GM19452 (cell line): ENCODE data around the gene MEIOB.
"Not testable (repeated sequence)": the region's sequence is repeated elsewhere in the genome, so short reads cannot be mapped to it uniquely, and the experiment has no call there.

Source experiments
- ATAC-seq: cut with Tn5 transposase; IDR thresholded peaks from one replicate; pipeline ENCODE4 v1.9.1; 2021; ENCODE audit not compliant: unreplicated experiment

Gene MEIOB

GRCh38 chr16:1878256-1878655 lies 6.3 kb upstream of the MEIOB start:
- ATAC-seq: no peak

GRCh38 chr16:1877804-1878203 lies 5.8 kb upstream of the MEIOB start:
- ATAC-seq: no peak

GRCh38 chr16:1877089-1877488 lies 5.1 kb upstream of the MEIOB start:
- ATAC-seq: no peak

- no peak for ATAC-seq
Observed at GRCh38 chr16:1876468-1876867, 4.5 kb upstream of the MEIOB start.

- ATAC-seq: not testable (repeated sequence)
Observed at GRCh38 chr16:1876066-1876465, 4.1 kb upstream of the MEIOB start.

- ATAC-seq: no peak
Observed at GRCh38 chr16:1874854-1875253, 2.9 kb upstream of the MEIOB start.

- ATAC-seq: no peak
Observed at GRCh38 chr16:1870365-1871082, 1.4 kb downstream of the MEIOB start.

- no peak for ATAC-seq
Observed at GRCh38 chr16:1865902-1866690, 5.9 kb downstream of the MEIOB start.

- ATAC-seq: no peak
Observed at GRCh38 chr16:1863681-1864460, 8.1 kb downstream of the MEIOB start.

GRCh38 chr16:1862394-1862793 lies 9.6 kb downstream of the MEIOB start:
- no peak for ATAC-seq

GRCh38 chr16:1861730-1862129 lies 10.2 kb downstream of the MEIOB start:
- no peak for ATAC-seq

- no peak for ATAC-seq
Observed at GRCh38 chr16:1859650-1860049, 12.3 kb downstream of the MEIOB start.

- no peak for ATAC-seq
Observed at GRCh38 chr16:1858189-1858865, 13.6 kb downstream of the MEIOB start.

GRCh38 chr16:1857433-1858097 lies 14.4 kb downstream of the MEIOB start:
- no peak for ATAC-seq

GRCh38 chr16:1851793-1852192 lies 20.2 kb downstream of the MEIOB start:
- ATAC-seq: no peak

GRCh38 chr16:1850981-1851380 lies 21.0 kb downstream of the MEIOB start:
- no peak for ATAC-seq

- no peak for ATAC-seq
Observed at GRCh38 chr16:1846416-1846815, 25.5 kb downstream of the MEIOB start.

GRCh38 chr16:1845985-1846384 lies 26.0 kb downstream of the MEIOB start:
- ATAC-seq: no peak

GRCh38 chr16:1839554-1839953 lies 32.4 kb downstream of the MEIOB start:
- ATAC-seq: no peak

GRCh38 chr16:1834096-1834495 lies 37.9 kb downstream of the MEIOB start:
- ATAC-seq: no peak
